ENCODE measurements around the gene RTN4R.

- no peak for TF ChIP-seq CTCF (IDR thresholded peaks at IDR 0.05)
- TF ChIP-seq POLR2A (IDR thresholded peaks at IDR 0.05): no peak
These were observed 74.2 kb downstream of the RTN4R start for GRCh38 chr22:20193761-20194494.

Data from testis (tissue), 2 donors.